IMR-90 (cell line): Measurements from ENCODE around the gene LMNB1. TPM values are rescaled to one million over a fixed set of nuclear protein-coding genes. Genes with fewer than 3 reads are reported as not detected.

Source experiments
- ATAC-seq: fragments of 200-7000 bp; cut with Tn5 transposase; 2 replicates; pipeline ENCODE4 v1.9.1; 2020; ENCODE audit warnings: low read depth, mild to moderate bottlenecking, moderate library complexity
- BruUV-seq: library from RNA; stranded (reverse); fragments of 400-500 nt; replicated peaks from 2 replicates; lab custom pipeline; 2021; lab: Mats Ljungman, UMichigan
- CTCF ChIA-PET: fragments of 300-600 bp; formaldehyde crosslinking; extraction: SDS; loops from one replicate; lab custom pipeline; 2021; ENCODE audit warnings: antibody characterized with exemption; lab: Yijun Ruan, JAX
- POLR2A ChIA-PET: fragments of 300-600 bp; sonication (Branson Sonifier 250); formaldehyde crosslinking; loops from one replicate; lab custom pipeline; 2022; ENCODE audit warnings: antibody characterized with exemption; ENCODE audit not compliant: unreplicated experiment; lab: Charles Lee
- DNase-seq: peaks from one replicate; pipeline ENCODE4 v3.0.0; 2013
- H2AFZ ChIP-seq: replicated peaks from 2 replicates; pipeline ENCODE3; 2013; ENCODE audit warnings: low read length, mild to moderate bottlenecking; ENCODE audit not compliant: poor library complexity
- H2AK5ac ChIP-seq: 2 replicates; pipeline ENCODE4 v1.6.1; 2013; ENCODE audit warnings: low read depth, low read length, inconsistent platforms
- H2AK9ac ChIP-seq: replicated peaks from 2 replicates; pipeline ENCODE3; 2013; ENCODE audit warnings: mild to moderate bottlenecking, low read depth, low read length, moderate library complexity; ENCODE audit not compliant: poor library complexity
- H2BK120ac ChIP-seq: 2 replicates; pipeline ENCODE4 v1.6.1; 2013; ENCODE audit warnings: low read depth, low read length, inconsistent platforms
- H2BK15ac ChIP-seq: 3 replicates; pipeline ENCODE4 v1.6.1; 2013; ENCODE audit warnings: low read depth, low read length, inconsistent platforms
- H2BK20ac ChIP-seq: 2 replicates; pipeline ENCODE4 v1.6.1; 2013; ENCODE audit warnings: low read depth, mild to moderate bottlenecking, inconsistent platforms, low read length, moderate library complexity
- H2BK5ac ChIP-seq: 2 replicates; pipeline ENCODE4 v1.6.1; 2013; ENCODE audit warnings: mild to moderate bottlenecking, low read depth, low read length, inconsistent platforms; ENCODE audit not compliant: poor library complexity, severe bottlenecking
- H3K14ac ChIP-seq: replicated peaks from 2 replicates; pipeline ENCODE4 v1.6.1; 2013; ENCODE audit warnings: low read depth, low read length, inconsistent platforms
- H3K18ac ChIP-seq: 2 replicates; pipeline ENCODE4 v1.6.1; 2013; ENCODE audit warnings: low read depth, low read length, control low read depth
- H3K23ac ChIP-seq: 2 replicates; pipeline ENCODE4 v1.6.1; 2013; ENCODE audit warnings: low read depth, low read length, inconsistent platforms
- H3K27ac ChIP-seq: 2 replicates; pipeline ENCODE4 v1.5.1; 2013; ENCODE audit warnings: mild to moderate bottlenecking, control low read depth, low read length; ENCODE audit not compliant: insufficient read depth
- H3K27me3 ChIP-seq: 2 replicates; pipeline ENCODE4 v1.6.1; 2013; ENCODE audit warnings: low read length; ENCODE audit not compliant: control insufficient read depth, insufficient read depth
- H3K36me3 ChIP-seq: 2 replicates; pipeline ENCODE4 v1.6.1; 2013; ENCODE audit warnings: low read length, mixed read lengths; ENCODE audit not compliant: control insufficient read depth, insufficient read depth
- H3K4ac ChIP-seq: 2 replicates; pipeline ENCODE4 v1.6.1; 2013; ENCODE audit warnings: low read depth, low read length, inconsistent platforms
- H3K4me1 ChIP-seq: 2 replicates; pipeline ENCODE4 v1.6.1; 2013; ENCODE audit warnings: low read length, mixed read lengths; ENCODE audit not compliant: control insufficient read depth, insufficient read depth
- H3K4me2 ChIP-seq: 2 replicates; pipeline ENCODE4 v1.6.1; 2013; ENCODE audit warnings: low read depth, mild to moderate bottlenecking, control low read depth, low read length, moderate library complexity
- H3K4me3 ChIP-seq: 2 replicates; pipeline ENCODE4 v1.5.1; 2013; ENCODE audit warnings: low read depth, mild to moderate bottlenecking, control low read depth, low read length, moderate library complexity; ENCODE audit not compliant: insufficient read depth
- H3K56ac ChIP-seq: 2 replicates; pipeline ENCODE4 v1.6.1; 2013; ENCODE audit warnings: low read length, inconsistent platforms; ENCODE audit not compliant: insufficient read depth; ENCODE audit errors: extremely low read depth
- H3K79me1 ChIP-seq, 2 experiments: 2 replicates each; pipeline ENCODE4 v1.6.1; 2013; ENCODE audit warnings: low read length in 2 of 2, inconsistent platforms in 1 of 2, low read depth in 1 of 2
- H3K9ac ChIP-seq: 2 replicates; pipeline ENCODE4 v1.6.1; 2013; ENCODE audit warnings: low read depth, low read length, control low read depth
- H3K9me1 ChIP-seq: 2 replicates; pipeline ENCODE4 v1.6.1; 2013; ENCODE audit warnings: low read length, inconsistent platforms; ENCODE audit not compliant: insufficient read depth
- H3K9me3 ChIP-seq: 2 replicates; pipeline ENCODE4 v1.6.1; 2013; ENCODE audit warnings: low read length; ENCODE audit not compliant: control insufficient read depth, insufficient read depth
- H4K20me1 ChIP-seq: 2 replicates; pipeline ENCODE4 v1.6.1; 2013; ENCODE audit warnings: low read length, inconsistent platforms; ENCODE audit not compliant: insufficient read depth
- H4K5ac ChIP-seq: 2 replicates; pipeline ENCODE4 v1.6.1; 2013; ENCODE audit warnings: mild to moderate bottlenecking, low read depth, low read length, control low read depth
- H4K8ac ChIP-seq, 2 experiments: 2 replicates each; pipeline ENCODE4 v1.6.1; 2013; ENCODE audit warnings: low read depth in 2 of 2, low read length in 2 of 2, control low read depth in 1 of 2, inconsistent platforms in 1 of 2
- H4K91ac ChIP-seq: 2 replicates; pipeline ENCODE4 v1.6.1; 2013; ENCODE audit warnings: low read depth, low read length, inconsistent platforms; ENCODE audit not compliant: insufficient read depth
- CHD1 ChIP-seq: IDR thresholded peaks from 2 replicates; pipeline ENCODE4 v1.6.1; 2012; ENCODE audit warnings: low read depth, low read length, improper control_type of control experiment
- RAD21 ChIP-seq: IDR thresholded peaks from 2 replicates; pipeline ENCODE4 v1.6.1; 2012; ENCODE audit warnings: low read length, improper control_type of control experiment
- WGBS, 2 experiments: methylation state at CpG; one replicate each; pipeline versions ENCODE4 v1.1.5 to v1.1.7; 2013; ENCODE audit warnings: missing lambda C conversion rate in 2 of 2; ENCODE audit not compliant: insufficient read length in 1 of 2; ENCODE audit errors: extremely low coverage in 2 of 2; 5-methylcytosine and 5-hydroxymethylcytosine counted together
- dilution Hi-C: fragments of 300-500 bp; cut with HindIII; formaldehyde crosslinking; loops from one replicate; pipeline ENCODE4 v1.14.3; 2018; ENCODE audit warnings: low sequenced_read_pairs; ENCODE audit not compliant: unreplicated experiment
- in situ Hi-C: fragments of 300-500 bp; cut with MboI; formaldehyde crosslinking; loops from 3 replicates; pipeline ENCODE4 v1.14.3; 2019; ENCODE audit warnings: low sequenced_read_pairs, inconsistent platforms, mixed read lengths
- intact Hi-C: fragments of 100-400 bp; cut with micrococcal nuclease; formaldehyde crosslinking; loops from 2 replicates; pipeline ENCODE4 v1.10.0; 2022
- polyA plus RNA-seq, 3 experiments: library from polyadenylated mRNA; depleted of rRNA; stranded (reverse); fragments of >200 nt; gene quantifications; 2 replicates each; pipeline ENCODE4 v1.2.3, GENCODE V29; 2012; ENCODE audit warnings: low replicate concordance in 1 of 3
- total RNA-seq: library from RNA; depleted of rRNA; stranded (reverse); fragments of >200 nt; gene quantifications from 2 replicates; pipeline ENCODE4 v1.2.3, GENCODE V29; 2012
- TF ChIP-seq, protein P1 (sequence below): fragments of 150-350 bp; IDR thresholded peaks from 2 replicates; pipeline ENCODE4 v1.6.1; 2016; ENCODE audit warnings: low read depth, mild to moderate bottlenecking, low read length, moderate library complexity, borderline replicate concordance

The LMNB1 gene
- total and polyA plus RNA-seq, 2 of the 4 experiments (the other 2 are of a cell fraction), result 36.0 to 53.6 TPM

DNA sequence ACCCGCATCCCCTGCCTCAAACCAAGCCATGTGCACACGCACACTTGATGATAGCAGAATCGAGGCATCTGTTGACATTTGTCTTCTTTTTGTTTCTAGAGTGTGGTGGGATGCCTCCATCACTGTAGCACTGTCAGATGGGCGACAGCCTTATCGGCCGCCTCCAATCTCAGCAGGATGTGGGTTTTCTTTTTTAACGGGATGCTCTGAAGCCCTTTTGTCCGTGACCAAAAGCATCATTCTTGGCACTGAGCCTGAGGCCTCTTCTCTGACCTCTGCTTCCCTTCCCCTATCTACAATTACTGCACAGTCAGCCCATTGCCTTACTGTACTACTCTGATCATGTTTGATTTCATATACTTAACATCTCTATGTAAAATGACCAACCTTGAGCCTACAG is 78.3 kb downstream of the LMNB1 start:
- in situ Hi-C loops (loop anchor here (10.0 kb wide), 1 partner anchor 470 kb away; no protein-coding TSS in a partner anchor), intact Hi-C loops (no loop called here), dilution Hi-C loops (no loop called here)
- TF ChIP-seq CHD1 (no peak), RAD21 (no peak)
- TF ChIP-seq, protein P1, sequence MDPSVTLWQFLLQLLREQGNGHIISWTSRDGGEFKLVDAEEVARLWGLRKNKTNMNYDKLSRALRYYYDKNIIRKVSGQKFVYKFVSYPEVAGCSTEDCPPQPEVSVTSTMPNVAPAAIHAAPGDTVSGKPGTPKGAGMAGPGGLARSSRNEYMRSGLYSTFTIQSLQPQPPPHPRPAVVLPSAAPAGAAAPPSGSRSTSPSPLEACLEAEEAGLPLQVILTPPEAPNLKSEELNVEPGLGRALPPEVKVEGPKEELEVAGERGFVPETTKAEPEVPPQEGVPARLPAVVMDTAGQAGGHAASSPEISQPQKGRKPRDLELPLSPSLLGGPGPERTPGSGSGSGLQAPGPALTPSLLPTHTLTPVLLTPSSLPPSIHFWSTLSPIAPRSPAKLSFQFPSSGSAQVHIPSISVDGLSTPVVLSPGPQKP, result no peak
- Histone ChIP-seq H3K56ac (no peak overlapping the region), H3K79me1 (no peaks in the 10 kb centered on the region; a peak in 1 of 4 replicates), H3K18ac (no peak overlapping the region), H4K20me1 (no peaks in the 10 kb centered on the region), H3K9ac (no peak overlapping the region), H3K36me3 (no peaks in the 10 kb centered on the region), H3K4me1 (peaks cover 2% of the 10 kb centered on the region; the same call in 1 of the 2 replicates), H2BK120ac (no peak overlapping the region), H2AK9ac (no peak overlapping the region), H3K9me1 (no peaks in the 10 kb centered on the region; the same call in 1 of the 2 replicates), H3K4me2 (no peak overlapping the region), H4K8ac (no peak overlapping the region), H4K5ac (no peak overlapping the region), H3K27ac (no peak overlapping the region), H3K4me3 (no peak overlapping the region), H2AK5ac (no peak overlapping the region), H4K91ac (no peak overlapping the region), H3K23ac (no peak overlapping the region), H2BK15ac (no peak overlapping the region), H3K4ac (no peak overlapping the region), H3K27me3 (no peaks in the 10 kb centered on the region), H2BK5ac (no peak overlapping the region), H3K9me3 (no peaks in the 10 kb centered on the region), H2AFZ (no peak overlapping the region), H2BK20ac (no peak overlapping the region), H3K14ac (no peak overlapping the region)
- 80% methylated on average over 1 of the region's 8 CpGs; no CpG with 5 or more reads in 1 of the 2 experiments for WGBS, 2 experiments
- ATAC-seq (no peak), DNase-seq (no peak)
- no TSS peak for BruUV-seq
- CTCF ChIA-PET, result no interaction called here
- POLR2A ChIA-PET, result no interaction called here
